Non-pigmented ciliary epithelial cell (primary cell): ENCODE data around the gene SIK3.
A peak's percentile ranks its signal among the peaks of the same experiment; 100 is the strongest.

Experiments used
- DNase-seq: peaks from one replicate; pipeline ENCODE4 v3.0.0-alpha.2; 2010; ENCODE audit warnings: low read depth

The SIK3 gene

GRCh38 chr11:116893906-116894305 lies 204.3 kb downstream of the SIK3 start:
- DNase-seq: no peak

- no peak for DNase-seq
Measured at GRCh38 chr11:116893437-116893836, 204.8 kb downstream of the SIK3 start.

- DNase-seq: no peak
Measured at GRCh38 chr11:116892374-116892773, 205.9 kb downstream of the SIK3 start.

- no peak for DNase-seq
Measured at GRCh38 chr11:116891746-116892145, 206.5 kb downstream of the SIK3 start.

GRCh38 chr11:116890607-116891006 lies 207.6 kb downstream of the SIK3 start:
- DNase-seq: no peak

- DNase-seq: no peak
Measured at GRCh38 chr11:116890193-116890592, 208.0 kb downstream of the SIK3 start.

GRCh38 chr11:116888884-116889549 lies 209.2 kb downstream of the SIK3 start:
- DNase-seq: no peak

- no peak for DNase-seq
Measured at GRCh38 chr11:116888024-116888423, 210.2 kb downstream of the SIK3 start.

GRCh38 chr11:116885951-116886655 lies 212.1 kb downstream of the SIK3 start:
- no peak for DNase-seq

- DNase-seq: peak; percentile 51
Measured at GRCh38 chr11:116882386-116882785, 215.8 kb downstream of the SIK3 start.

- DNase-seq: no peak
Measured at GRCh38 chr11:116881143-116881542, 217.1 kb downstream of the SIK3 start.

- peak; percentile 51 for DNase-seq
Measured at GRCh38 chr11:116879800-116880625, 218.2 kb downstream of the SIK3 start.

GRCh38 chr11:116876656-116877055 lies 221.6 kb downstream of the SIK3 start:
- DNase-seq: no peak

GRCh38 chr11:116875194-116875593 lies 223.0 kb downstream of the SIK3 start:
- no peak for DNase-seq

GRCh38 chr11:116874251-116874650 lies 224.0 kb downstream of the SIK3 start:
- no peak for DNase-seq

GRCh38 chr11:116873381-116873780 lies 224.8 kb downstream of the SIK3 start:
- no peak for DNase-seq

- peak; percentile 69 for DNase-seq
Measured at GRCh38 chr11:116871248-116871647, 227.0 kb downstream of the SIK3 start.

- no peak for DNase-seq
Measured at GRCh38 chr11:116870054-116870453, 228.2 kb downstream of the SIK3 start.

GRCh38 chr11:116869610-116870009 lies 228.6 kb downstream of the SIK3 start:
- DNase-seq: no peak

GRCh38 chr11:116868066-116868465 lies 230.2 kb downstream of the SIK3 start:
- no peak for DNase-seq

GRCh38 chr11:116867619-116868018 lies 230.6 kb downstream of the SIK3 start:
- no peak for DNase-seq

- DNase-seq: no peak
Measured at GRCh38 chr11:116866804-116867455, 231.3 kb downstream of the SIK3 start.
